Measurements from ENCODE around the gene MDFI.

- TF ChIP-seq, protein P1, sequence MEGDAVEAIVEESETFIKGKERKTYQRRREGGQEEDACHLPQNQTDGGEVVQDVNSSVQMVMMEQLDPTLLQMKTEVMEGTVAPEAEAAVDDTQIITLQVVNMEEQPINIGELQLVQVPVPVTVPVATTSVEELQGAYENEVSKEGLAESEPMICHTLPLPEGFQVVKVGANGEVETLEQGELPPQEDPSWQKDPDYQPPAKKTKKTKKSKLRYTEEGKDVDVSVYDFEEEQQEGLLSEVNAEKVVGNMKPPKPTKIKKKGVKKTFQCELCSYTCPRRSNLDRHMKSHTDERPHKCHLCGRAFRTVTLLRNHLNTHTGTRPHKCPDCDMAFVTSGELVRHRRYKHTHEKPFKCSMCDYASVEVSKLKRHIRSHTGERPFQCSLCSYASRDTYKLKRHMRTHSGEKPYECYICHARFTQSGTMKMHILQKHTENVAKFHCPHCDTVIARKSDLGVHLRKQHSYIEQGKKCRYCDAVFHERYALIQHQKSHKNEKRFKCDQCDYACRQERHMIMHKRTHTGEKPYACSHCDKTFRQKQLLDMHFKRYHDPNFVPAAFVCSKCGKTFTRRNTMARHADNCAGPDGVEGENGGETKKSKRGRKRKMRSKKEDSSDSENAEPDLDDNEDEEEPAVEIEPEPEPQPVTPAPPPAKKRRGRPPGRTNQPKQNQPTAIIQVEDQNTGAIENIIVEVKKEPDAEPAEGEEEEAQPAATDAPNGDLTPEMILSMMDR (IDR thresholded peaks at IDR 0.05), result no peak
- TF ChIP-seq ZNF138 (CRISPR knock-in tag; conservative IDR thresholded peaks at IDR 0.05), result no peak
- TF ChIP-seq, protein P2, sequence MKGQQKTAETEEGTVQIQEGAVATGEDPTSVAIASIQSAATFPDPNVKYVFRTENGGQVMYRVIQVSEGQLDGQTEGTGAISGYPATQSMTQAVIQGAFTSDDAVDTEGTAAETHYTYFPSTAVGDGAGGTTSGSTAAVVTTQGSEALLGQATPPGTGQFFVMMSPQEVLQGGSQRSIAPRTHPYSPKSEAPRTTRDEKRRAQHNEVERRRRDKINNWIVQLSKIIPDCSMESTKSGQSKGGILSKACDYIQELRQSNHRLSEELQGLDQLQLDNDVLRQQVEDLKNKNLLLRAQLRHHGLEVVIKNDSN (CRISPR knock-in tag; IDR thresholded peaks at IDR 0.05), result no peak
- no peak for TF ChIP-seq ZNF416 (CRISPR knock-in tag; IDR thresholded peaks at IDR 0.05)
- no peak for TF ChIP-seq ETV6 (CRISPR knock-in tag; IDR thresholded peaks at IDR 0.05)
- no peak for TF ChIP-seq SMAD4 (CRISPR knock-in tag; IDR thresholded peaks at IDR 0.05)
- TF ChIP-seq, protein P3, sequence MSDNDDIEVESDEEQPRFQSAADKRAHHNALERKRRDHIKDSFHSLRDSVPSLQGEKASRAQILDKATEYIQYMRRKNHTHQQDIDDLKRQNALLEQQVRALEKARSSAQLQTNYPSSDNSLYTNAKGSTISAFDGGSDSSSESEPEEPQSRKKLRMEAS (CRISPR knock-in tag; IDR thresholded peaks at IDR 0.05), result no peak
- no peak for TF ChIP-seq NFYB (CRISPR knock-in tag; conservative IDR thresholded peaks at IDR 0.05; ENCODE audit: low read depth)
- no peak for TF ChIP-seq GRHL2 (CRISPR knock-in tag; IDR thresholded peaks at IDR 0.05; ENCODE audit: insufficient replicate concordance, severe bottlenecking)
- no peak for TF ChIP-seq TEAD4 (CRISPR knock-in tag; IDR thresholded peaks at IDR 0.05)
- no peak for TF ChIP-seq IRF2 (CRISPR knock-in tag; IDR thresholded peaks at IDR 0.05; ENCODE audit: borderline replicate concordance, low read depth)
- TF ChIP-seq ATF6 (CRISPR knock-in tag; IDR thresholded peaks at IDR 0.05), result no peak
- TF ChIP-seq E2F1 (CRISPR knock-in tag; IDR thresholded peaks at IDR 0.05), result no peak
Observed at GRCh38 chr6:41693281-41694240, 55.3 kb downstream of the MDFI start.
